Endothelial cell of umbilical vein (primary cell): ENCODE results near the gene RCAN1. TPM values are rescaled to one million over a fixed set of nuclear protein-coding genes. Genes with fewer than 3 reads are reported as not detected.

ENCODE experiments used
- BruUV-seq: library from RNA; stranded (reverse); fragments of 400-500 nt; replicated peaks from 2 replicates; lab custom pipeline; 2021; lab: Mats Ljungman, UMichigan
- CTCF ChIA-PET: fragments of 300-600, 350-600 bp; sonication (Branson Sonifier 250); formaldehyde crosslinking; loops from one replicate; lab custom pipeline; 2021; ENCODE audit warnings: antibody characterized with exemption, inconsistent platforms; lab: Charles Lee
- POLR2A ChIA-PET: fragments of 300-600, 350-600 bp; sonication (Branson Sonifier 250); formaldehyde crosslinking; loops from one replicate; lab custom pipeline; 2021; ENCODE audit warnings: antibody characterized with exemption, inconsistent platforms; lab: Charles Lee
- DNase-seq: peaks from one replicate; pipeline ENCODE4 v3.0.0-alpha.2; 2011; ENCODE audit warnings: low read depth, low spot score
- FAIRE-seq: peaks from 2 replicates; lab custom pipeline; 2011; peaks lifted over from hg19 to GRCh38; lab: Jason Lieb, UNC
- H2AFZ ChIP-seq: 2 replicates; pipeline ENCODE4 v1.6.0; 2012; ENCODE audit warnings: low read depth, low read length, control low read depth, inconsistent platforms
- H3K27ac ChIP-seq: 2 replicates; pipeline ENCODE4 v1.5.1; 2011; ENCODE audit warnings: low read depth, mild to moderate bottlenecking, control low read depth, low read length, moderate library complexity; ENCODE audit not compliant: insufficient read depth
- H3K27me3 ChIP-seq, 2 experiments: 2 replicates each; pipeline versions ENCODE4 v1.6.0 to v1.6.1; 2011; ENCODE audit warnings: low read length in 2 of 2, mixed read lengths in 1 of 2; ENCODE audit not compliant: control insufficient read depth in 2 of 2, insufficient read depth in 2 of 2
- H3K36me3 ChIP-seq, 2 experiments: 2 replicates in 1 of 2; 3 replicates in 1 of 2; pipeline ENCODE4 v1.5.1; 2011; ENCODE audit warnings: low read length in 2 of 2, mild to moderate bottlenecking in 1 of 2, moderate library complexity in 1 of 2; ENCODE audit not compliant: control insufficient read depth in 2 of 2, insufficient read depth in 2 of 2; ENCODE audit errors: extremely low read depth in 1 of 2
- H3K4me1 ChIP-seq: 3 replicates; pipeline ENCODE4 v1.5.1; 2011; ENCODE audit warnings: mild to moderate bottlenecking, low read length; ENCODE audit not compliant: control insufficient read depth, insufficient read depth; ENCODE audit errors: extremely low read depth
- H3K4me2 ChIP-seq: 2 replicates; pipeline ENCODE4 v1.6.1; 2011; ENCODE audit warnings: low read length, control low read depth, mixed read lengths; ENCODE audit not compliant: insufficient read depth
- H3K4me3 ChIP-seq, 3 experiments: fragments of 200-600 bp in 1 of 3; sonication (generic), shearing (Covaris generic) in 1 of 3; replicated peaks in 1 of 3; 2 replicates each; pipeline ENCODE4 v1.5.1; 2011 to 2016; ENCODE audit warnings: control low read depth in 3 of 3, low read length in 3 of 3, mild to moderate bottlenecking in 2 of 3, inconsistent platforms in 1 of 3, low read depth in 1 of 3, moderate library complexity in 1 of 3; ENCODE audit not compliant: insufficient read depth in 1 of 3
- H3K79me2 ChIP-seq: 2 replicates; pipeline ENCODE4 v1.6.0; 2012; ENCODE audit warnings: low read length, inconsistent platforms; ENCODE audit not compliant: control insufficient read depth, insufficient read depth
- H3K9ac ChIP-seq: replicated peaks from 2 replicates; pipeline ENCODE3; 2011; ENCODE audit warnings: low read length, control low read depth; ENCODE audit not compliant: insufficient read depth; ENCODE audit errors: extremely low read depth
- H3K9me1 ChIP-seq: replicated peaks from 3 replicates; pipeline ENCODE4 v1.6.0; 2011; ENCODE audit warnings: mild to moderate bottlenecking, low read length; ENCODE audit not compliant: control insufficient read depth, insufficient read depth; ENCODE audit errors: extremely low read depth
- H3K9me3 ChIP-seq: replicated peaks from 2 replicates; pipeline ENCODE4 v1.5.1; 2012; ENCODE audit warnings: low read length, inconsistent platforms; ENCODE audit not compliant: control insufficient read depth, insufficient read depth
- H4K20me1 ChIP-seq: replicated peaks from 2 replicates; pipeline ENCODE3; 2011; ENCODE audit warnings: mild to moderate bottlenecking, low read length; ENCODE audit not compliant: control insufficient read depth, insufficient read depth; ENCODE audit errors: extremely low read depth
- EZH2 ChIP-seq: IDR thresholded peaks from 2 replicates; pipeline ENCODE4 v1.6.1; 2012; ENCODE audit warnings: borderline replicate concordance, low read depth, mild to moderate bottlenecking, moderate library complexity, low read length, inconsistent platforms; ENCODE audit not compliant: severe bottlenecking
- FOS ChIP-seq: IDR thresholded peaks from 2 replicates; pipeline ENCODE4 v1.6.1; 2011; ENCODE audit warnings: mild to moderate bottlenecking, low read length, moderate library complexity, borderline replicate concordance; ENCODE audit not compliant: insufficient read depth
- GATA2 ChIP-seq: IDR thresholded peaks from 2 replicates; pipeline ENCODE4 v1.7.0; 2011; ENCODE audit warnings: low read depth, mild to moderate bottlenecking, moderate library complexity, mixed read lengths, low read length; ENCODE audit not compliant: insufficient read length, insufficient read depth
- JUN ChIP-seq: IDR thresholded peaks from 2 replicates; pipeline ENCODE4 v1.6.1; 2011; ENCODE audit warnings: borderline replicate concordance, low read depth; ENCODE audit not compliant: insufficient read length, insufficient read depth
- MYC ChIP-seq: IDR thresholded peaks from one replicate; pipeline ENCODE4 v1.6.1; 2011; ENCODE audit warnings: mild to moderate bottlenecking, low read depth, low read length
- POLR2A ChIP-seq: IDR thresholded peaks from 2 replicates; pipeline ENCODE4 v1.6.1; 2012; ENCODE audit warnings: low read depth, mild to moderate bottlenecking, control low read depth, low read length
- POLR2AphosphoS5 ChIP-seq: IDR thresholded peaks from 2 replicates; pipeline ENCODE4 v1.6.1; 2012; ENCODE audit warnings: low read depth, mild to moderate bottlenecking, control low read depth, low read length, moderate library complexity; ENCODE audit not compliant: insufficient read depth
- dilution Hi-C: fragments of 300-500 bp; cut with MboI; formaldehyde crosslinking; loops from one replicate; pipeline ENCODE4 v1.15.0; 2019; ENCODE audit warnings: low sequenced_read_pairs; ENCODE audit not compliant: extremely low pct_ligation_motif_present
- intact Hi-C: fragments of 100-400 bp; cut with micrococcal nuclease; formaldehyde crosslinking; loops from one replicate; pipeline ENCODE4 v1.10.0; 2022
- polyA plus RNA-seq, 4 experiments: library from polyadenylated mRNA; depleted of rRNA in 3 of 4; stranded (reverse) in 3 of 4; unstranded in 1 of 4; fragments of >200 nt; gene quantifications; 2 replicates each; pipeline versions ENCODE4 v1.2.1 to v1.2.3, GENCODE V29; 2011 to 2012; ENCODE audit warnings: missing spikeins in 1 of 4
- total RNA-seq: library from RNA; stranded (reverse); gene quantifications from 2 replicates; pipeline ENCODE4 v1.2.3, GENCODE V29; 2021
- TF ChIP-seq, protein P1 (sequence below), 2 donors: IDR thresholded peaks; 1 replicate in 1 of 2; 2 replicates in 1 of 2; pipeline ENCODE4 v1.5.1; 2011; ENCODE audit warnings: low read length in 2 of 2, mild to moderate bottlenecking in 2 of 2, moderate library complexity in 2 of 2, control low read depth in 1 of 2, inconsistent platforms in 1 of 2, low read depth in 1 of 2; ENCODE audit not compliant: insufficient read depth in 1 of 2; ENCODE audit errors: extremely low read depth in 1 of 2
- TF ChIP-seq, protein P2 (sequence below): IDR thresholded peaks from 2 replicates; pipeline ENCODE4 v1.6.1; 2011; ENCODE audit not compliant: insufficient read depth, insufficient read length

Gene RCAN1
- total and polyA plus RNA-seq, 2 donors (not counting 3 experiments of a cell fraction or from before 2014, with no cell fraction given), result 9.7 to 16.5 TPM

- ChIA-PET CTCF (interaction anchor here (1.2 to 4.7 kb wide), 4 partner anchors 9 to 86 kb away, joined by 3 to 32 read pairs (median 14); no protein-coding TSS in a partner anchor), POLR2A (no interaction called here)
- Histone ChIP-seq H3K36me3 (no peaks in the 10 kb centered on the region), H3K9me3 (no peaks in the 10 kb centered on the region), H3K79me2 (no peaks in the 10 kb centered on the region), H3K9ac (no peak overlapping the region), H3K27me3 (no peaks in the 10 kb centered on the region), H3K4me3 (no peak overlapping the region), H3K9me1 (no peaks in the 10 kb centered on the region), H3K4me2 (no peak overlapping the region), H3K27ac (no peak overlapping the region), H3K4me1 (no peaks in the 10 kb centered on the region), H2AFZ (no peak overlapping the region), H4K20me1 (no peaks in the 10 kb centered on the region)
- DNase-seq, result no peak
- FAIRE-seq, result no peak
- BruUV-seq, result no TSS peak
- TF ChIP-seq EZH2, result no peak
- no peak for TF ChIP-seq MYC
- TF ChIP-seq, protein P1, sequence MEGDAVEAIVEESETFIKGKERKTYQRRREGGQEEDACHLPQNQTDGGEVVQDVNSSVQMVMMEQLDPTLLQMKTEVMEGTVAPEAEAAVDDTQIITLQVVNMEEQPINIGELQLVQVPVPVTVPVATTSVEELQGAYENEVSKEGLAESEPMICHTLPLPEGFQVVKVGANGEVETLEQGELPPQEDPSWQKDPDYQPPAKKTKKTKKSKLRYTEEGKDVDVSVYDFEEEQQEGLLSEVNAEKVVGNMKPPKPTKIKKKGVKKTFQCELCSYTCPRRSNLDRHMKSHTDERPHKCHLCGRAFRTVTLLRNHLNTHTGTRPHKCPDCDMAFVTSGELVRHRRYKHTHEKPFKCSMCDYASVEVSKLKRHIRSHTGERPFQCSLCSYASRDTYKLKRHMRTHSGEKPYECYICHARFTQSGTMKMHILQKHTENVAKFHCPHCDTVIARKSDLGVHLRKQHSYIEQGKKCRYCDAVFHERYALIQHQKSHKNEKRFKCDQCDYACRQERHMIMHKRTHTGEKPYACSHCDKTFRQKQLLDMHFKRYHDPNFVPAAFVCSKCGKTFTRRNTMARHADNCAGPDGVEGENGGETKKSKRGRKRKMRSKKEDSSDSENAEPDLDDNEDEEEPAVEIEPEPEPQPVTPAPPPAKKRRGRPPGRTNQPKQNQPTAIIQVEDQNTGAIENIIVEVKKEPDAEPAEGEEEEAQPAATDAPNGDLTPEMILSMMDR (IDR thresholded peaks at IDR 0.05; ENCODE audit: extremely low read depth in 1 of 2, insufficient read depth in 1 of 2, low read depth in 1 of 2, low read length in 2 of 2), result no peak
- TF ChIP-seq, protein P2, sequence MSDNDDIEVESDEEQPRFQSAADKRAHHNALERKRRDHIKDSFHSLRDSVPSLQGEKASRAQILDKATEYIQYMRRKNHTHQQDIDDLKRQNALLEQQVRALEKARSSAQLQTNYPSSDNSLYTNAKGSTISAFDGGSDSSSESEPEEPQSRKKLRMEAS, result no peak
- no peak for TF ChIP-seq FOS
- no peak for TF ChIP-seq JUN
- no peak for TF ChIP-seq POLR2AphosphoS5
- no peak for TF ChIP-seq GATA2
- no peak for TF ChIP-seq POLR2A
- intact Hi-C loops (no loop called here), dilution Hi-C loops (no loop called here)
Measured at GRCh38 chr21:34593423-34593822, 21.5 kb downstream of the RCAN1 start.
